Ishikawa (cell line): ENCODE results near the gene PARD3.

Source experiments
- CEBPB ChIP-seq: IDR thresholded peaks from 2 replicates; pipeline ENCODE4 v1.6.1; 2012
- CREB1 ChIP-seq: IDR thresholded peaks from 2 replicates; pipeline ENCODE4 v1.6.1; 2012; ENCODE audit warnings: low read depth
- EGR1 ChIP-seq: IDR thresholded peaks from 2 replicates; pipeline ENCODE4 v1.6.1; 2012
- EP300 ChIP-seq: IDR thresholded peaks from 2 replicates; pipeline ENCODE4 v1.6.1; 2012; ENCODE audit warnings: borderline replicate concordance
- FOXM1 ChIP-seq: IDR thresholded peaks from 2 replicates; pipeline ENCODE4 v1.6.1; 2012; ENCODE audit warnings: low read depth, borderline replicate concordance
- NFIC ChIP-seq: IDR thresholded peaks from 2 replicates; pipeline ENCODE4 v1.6.1; 2012
- RAD21 ChIP-seq: IDR thresholded peaks from 2 replicates; pipeline ENCODE4 v1.6.1; 2012; ENCODE audit warnings: low read depth
- TAF1 ChIP-seq: IDR thresholded peaks from 2 replicates; pipeline ENCODE4 v1.6.1; 2012; ENCODE audit warnings: low read depth, mild to moderate bottlenecking
- TCF12 ChIP-seq: IDR thresholded peaks from 2 replicates; pipeline ENCODE4 v1.6.1; 2012; ENCODE audit warnings: low read depth
- TEAD4 ChIP-seq: IDR thresholded peaks from 2 replicates; pipeline ENCODE4 v1.6.1; 2012
- YY1 ChIP-seq: IDR thresholded peaks from 2 replicates; pipeline ENCODE4 v1.6.1; 2012; ENCODE audit warnings: low read depth
- ZBTB7A ChIP-seq: IDR thresholded peaks from 2 replicates; pipeline ENCODE4 v1.6.1; 2012; ENCODE audit warnings: low read depth
- TF ChIP-seq, protein P1 (sequence below): IDR thresholded peaks from 2 replicates; pipeline ENCODE4 v1.6.1; 2012
- TF ChIP-seq, protein P2 (sequence below): IDR thresholded peaks from 2 replicates; pipeline ENCODE4 v1.6.1; 2012; ENCODE audit warnings: low read depth, mild to moderate bottlenecking
- TF ChIP-seq, protein P3 (sequence below): IDR thresholded peaks from 2 replicates; pipeline ENCODE4 v1.6.1; 2012

PARD3 gene

DNA sequence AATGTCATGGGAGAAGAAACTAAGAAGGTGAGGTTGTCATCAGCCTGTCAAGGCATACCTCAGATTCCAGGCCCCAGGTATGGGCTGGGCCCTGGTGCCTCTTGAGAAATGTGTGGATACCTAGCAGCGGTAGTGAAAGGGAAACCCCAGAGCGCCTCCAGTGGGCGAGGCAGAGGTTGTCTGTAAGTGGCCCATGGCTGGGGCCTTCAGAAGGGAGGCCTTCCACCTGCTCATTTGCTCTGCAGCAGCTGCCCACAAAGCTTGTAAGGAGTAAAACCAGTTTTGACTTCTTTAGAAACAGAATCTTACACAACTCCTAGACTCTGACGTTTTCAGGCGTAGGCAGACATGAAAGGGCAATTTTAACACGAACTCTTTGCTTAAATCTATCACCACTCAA, 509.9 kb downstream of the PARD3 start:
- TF ChIP-seq RAD21 (peak; percentile 31; the same call in 1 of the 2 replicates), TEAD4 (0 out of 2 replicates have a peak, but pooled peaks have one; percentile 13), NFIC (no peak)

DNA sequence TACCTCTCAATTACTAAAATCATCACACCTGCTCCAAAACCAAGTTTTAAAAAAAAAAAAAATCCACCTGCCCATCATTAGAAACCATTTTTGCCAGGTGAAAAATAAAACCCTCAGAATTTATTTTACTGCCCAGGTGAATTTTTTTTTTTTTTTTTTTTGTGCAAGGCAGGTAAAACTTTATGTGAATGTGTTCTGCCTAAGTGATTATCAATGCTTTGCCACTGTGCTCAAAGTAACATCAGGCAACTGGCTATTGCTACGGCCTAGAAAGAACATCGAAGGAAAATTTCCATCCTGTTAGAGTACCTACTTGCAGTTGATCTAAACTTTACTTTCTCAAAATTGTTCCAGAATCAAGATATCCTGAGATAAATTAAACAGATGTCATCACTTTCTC, 512.1 kb downstream of the PARD3 start:
- TF ChIP-seq, protein P1, sequence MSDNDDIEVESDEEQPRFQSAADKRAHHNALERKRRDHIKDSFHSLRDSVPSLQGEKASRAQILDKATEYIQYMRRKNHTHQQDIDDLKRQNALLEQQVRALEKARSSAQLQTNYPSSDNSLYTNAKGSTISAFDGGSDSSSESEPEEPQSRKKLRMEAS: no peak
- TF ChIP-seq FOXM1: no peak
- no peak for TF ChIP-seq YY1
- no peak for TF ChIP-seq TCF12
- TF ChIP-seq, protein P2, sequence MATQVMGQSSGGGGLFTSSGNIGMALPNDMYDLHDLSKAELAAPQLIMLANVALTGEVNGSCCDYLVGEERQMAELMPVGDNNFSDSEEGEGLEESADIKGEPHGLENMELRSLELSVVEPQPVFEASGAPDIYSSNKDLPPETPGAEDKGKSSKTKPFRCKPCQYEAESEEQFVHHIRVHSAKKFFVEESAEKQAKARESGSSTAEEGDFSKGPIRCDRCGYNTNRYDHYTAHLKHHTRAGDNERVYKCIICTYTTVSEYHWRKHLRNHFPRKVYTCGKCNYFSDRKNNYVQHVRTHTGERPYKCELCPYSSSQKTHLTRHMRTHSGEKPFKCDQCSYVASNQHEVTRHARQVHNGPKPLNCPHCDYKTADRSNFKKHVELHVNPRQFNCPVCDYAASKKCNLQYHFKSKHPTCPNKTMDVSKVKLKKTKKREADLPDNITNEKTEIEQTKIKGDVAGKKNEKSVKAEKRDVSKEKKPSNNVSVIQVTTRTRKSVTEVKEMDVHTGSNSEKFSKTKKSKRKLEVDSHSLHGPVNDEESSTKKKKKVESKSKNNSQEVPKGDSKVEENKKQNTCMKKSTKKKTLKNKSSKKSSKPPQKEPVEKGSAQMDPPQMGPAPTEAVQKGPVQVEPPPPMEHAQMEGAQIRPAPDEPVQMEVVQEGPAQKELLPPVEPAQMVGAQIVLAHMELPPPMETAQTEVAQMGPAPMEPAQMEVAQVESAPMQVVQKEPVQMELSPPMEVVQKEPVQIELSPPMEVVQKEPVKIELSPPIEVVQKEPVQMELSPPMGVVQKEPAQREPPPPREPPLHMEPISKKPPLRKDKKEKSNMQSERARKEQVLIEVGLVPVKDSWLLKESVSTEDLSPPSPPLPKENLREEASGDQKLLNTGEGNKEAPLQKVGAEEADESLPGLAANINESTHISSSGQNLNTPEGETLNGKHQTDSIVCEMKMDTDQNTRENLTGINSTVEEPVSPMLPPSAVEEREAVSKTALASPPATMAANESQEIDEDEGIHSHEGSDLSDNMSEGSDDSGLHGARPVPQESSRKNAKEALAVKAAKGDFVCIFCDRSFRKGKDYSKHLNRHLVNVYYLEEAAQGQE: no peak
- TF ChIP-seq CREB1: no peak
- no peak for TF ChIP-seq TAF1
- TF ChIP-seq RAD21: no peak
- TF ChIP-seq EP300: no peak
- TF ChIP-seq NFIC: no peak
- TF ChIP-seq EGR1: no peak
- TF ChIP-seq CEBPB: no peak
- no peak for TF ChIP-seq TEAD4
- TF ChIP-seq, protein P3, sequence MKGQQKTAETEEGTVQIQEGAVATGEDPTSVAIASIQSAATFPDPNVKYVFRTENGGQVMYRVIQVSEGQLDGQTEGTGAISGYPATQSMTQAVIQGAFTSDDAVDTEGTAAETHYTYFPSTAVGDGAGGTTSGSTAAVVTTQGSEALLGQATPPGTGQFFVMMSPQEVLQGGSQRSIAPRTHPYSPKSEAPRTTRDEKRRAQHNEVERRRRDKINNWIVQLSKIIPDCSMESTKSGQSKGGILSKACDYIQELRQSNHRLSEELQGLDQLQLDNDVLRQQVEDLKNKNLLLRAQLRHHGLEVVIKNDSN: no peak

DNA sequence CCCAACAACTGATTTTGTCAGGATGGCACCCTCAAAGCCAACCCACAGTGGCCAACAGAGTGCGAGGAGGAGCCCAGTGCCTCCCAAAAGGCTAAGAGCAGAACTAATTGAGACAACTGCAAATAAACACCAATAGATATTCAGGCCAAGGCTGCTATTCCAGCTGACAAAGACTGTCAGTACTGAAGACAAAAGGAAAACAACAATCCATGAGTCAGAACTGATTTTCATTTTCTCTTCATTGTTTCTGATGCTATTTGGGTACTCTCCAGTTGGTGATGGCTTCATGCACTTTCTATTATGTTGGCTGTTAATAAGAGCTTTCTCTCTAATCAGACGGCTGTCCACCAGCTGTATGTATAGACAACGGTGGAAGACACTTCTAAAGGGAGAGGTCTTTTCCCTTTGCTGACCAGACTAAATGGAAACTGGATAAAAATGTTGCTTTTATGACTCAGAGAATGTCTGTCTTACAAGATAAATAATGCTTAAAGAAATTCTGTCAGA, 515.9 kb downstream of the PARD3 start:
- TF ChIP-seq TAF1: no peak
- TF ChIP-seq, protein P2: no peak
- no peak for TF ChIP-seq ZBTB7A
- TF ChIP-seq YY1: no peak
- TF ChIP-seq, protein P3: no peak
- TF ChIP-seq CEBPB: no peak
- TF ChIP-seq TCF12: no peak
- TF ChIP-seq, protein P1: no peak
- TF ChIP-seq EGR1: no peak
- TF ChIP-seq CREB1: no peak
- TF ChIP-seq TEAD4: no peak
- TF ChIP-seq RAD21: no peak
- TF ChIP-seq EP300: no peak
- TF ChIP-seq NFIC: no peak
- no peak for TF ChIP-seq FOXM1

GRCh38 chr10:34298346-34298818, 516.7 kb downstream of the PARD3 start:
- TF ChIP-seq CEBPB: no peak
- TF ChIP-seq, protein P3: no peak
- TF ChIP-seq TEAD4: no peak
- TF ChIP-seq, protein P1: no peak
- TF ChIP-seq NFIC: no peak

DNA sequence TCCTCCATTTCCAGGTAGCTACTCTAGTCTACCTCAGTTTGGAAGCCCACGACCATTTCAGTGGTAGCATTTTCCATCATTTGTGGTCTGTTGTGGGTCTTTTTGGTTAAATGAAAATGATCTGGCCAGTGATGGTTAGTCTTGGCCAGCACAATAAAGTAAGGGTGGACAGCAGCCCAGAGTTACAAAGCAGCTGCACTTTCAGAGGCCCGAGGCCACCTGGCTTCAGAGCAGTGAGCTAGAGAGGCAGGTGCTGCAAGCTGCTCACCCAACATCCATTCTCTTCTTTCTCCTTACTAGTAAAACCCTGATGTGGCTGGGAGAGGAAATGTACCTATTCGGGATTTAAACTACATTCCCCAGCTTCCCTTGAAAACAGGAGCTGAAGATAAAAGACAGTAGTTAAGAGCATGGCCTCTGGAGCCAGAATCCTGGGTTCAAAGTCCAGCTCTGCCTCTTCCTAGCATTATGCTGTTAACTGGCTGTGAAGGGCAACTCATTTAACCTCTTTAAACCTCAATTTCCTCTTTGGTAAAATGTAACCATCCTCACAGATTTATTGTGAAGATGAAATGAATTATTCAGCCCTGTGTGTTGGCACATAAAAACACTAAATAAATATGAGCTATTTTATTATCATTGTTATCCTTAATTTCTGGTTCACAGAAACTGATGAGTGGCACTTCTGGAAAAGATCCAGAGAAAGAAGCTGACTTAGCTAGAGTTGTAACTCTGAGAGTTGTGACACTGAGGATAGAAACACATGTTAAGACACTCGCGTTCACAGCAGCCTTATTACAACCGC, 517.4 kb downstream of the PARD3 start:
- no peak for TF ChIP-seq ZBTB7A
- TF ChIP-seq, protein P3: no peak
- TF ChIP-seq FOXM1: no peak
- no peak for TF ChIP-seq CREB1
- TF ChIP-seq RAD21: no peak
- TF ChIP-seq, protein P1: no peak
- no peak for TF ChIP-seq CEBPB
- TF ChIP-seq TAF1: no peak
- TF ChIP-seq TEAD4: no peak
- TF ChIP-seq, protein P2: no peak
- no peak for TF ChIP-seq YY1
